Measurements from ENCODE around the gene SMARCD2.
"Not testable (repeated sequence)": the region's sequence is repeated elsewhere in the genome, so short reads cannot be mapped to it uniquely, and the experiment has no call there.

Gene SMARCD2

GRCh38 chr17:63816123-63816522 lies 26.4 kb downstream of the SMARCD2 start:
- in situ Hi-C loops (cut with MboI; ENCODE audit: low sequenced_read_pairs), result no loop called here

- in situ Hi-C loops (cut with MboI; ENCODE audit: low sequenced_read_pairs), result no loop called here
Observed at GRCh38 chr17:63809970-63810369, 32.5 kb downstream of the SMARCD2 start.

- in situ Hi-C loops (cut with MboI; ENCODE audit: low sequenced_read_pairs), result no loop called here
Observed at GRCh38 chr17:63805591-63805990, 36.9 kb downstream of the SMARCD2 start.

DNA sequence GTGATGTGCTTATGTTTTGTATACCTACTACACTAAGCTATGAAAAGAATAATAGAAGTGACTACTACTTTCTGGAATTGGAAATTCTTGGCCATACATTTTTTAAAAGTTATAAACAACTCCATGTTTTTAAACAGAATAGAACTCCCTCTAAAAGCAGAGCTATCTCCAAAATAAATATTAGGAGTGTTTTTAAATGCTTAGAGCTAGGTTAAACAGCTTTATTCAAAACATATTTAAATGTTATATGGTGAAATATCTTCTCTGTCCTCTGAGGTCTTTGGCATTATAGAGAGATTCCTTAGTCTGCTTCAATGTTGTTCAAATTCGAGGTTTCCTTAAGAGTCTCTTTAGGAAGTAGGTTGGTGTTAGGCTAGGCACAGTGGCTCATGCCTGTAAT lies 38.2 kb downstream of the SMARCD2 start:
- in situ Hi-C loops (cut with MboI; ENCODE audit: low sequenced_read_pairs), result no loop called here

- in situ Hi-C loops (cut with MboI; ENCODE audit: low sequenced_read_pairs), result no loop called here
Observed at GRCh38 chr17:63800783-63801182, 41.7 kb downstream of the SMARCD2 start.

DNA sequence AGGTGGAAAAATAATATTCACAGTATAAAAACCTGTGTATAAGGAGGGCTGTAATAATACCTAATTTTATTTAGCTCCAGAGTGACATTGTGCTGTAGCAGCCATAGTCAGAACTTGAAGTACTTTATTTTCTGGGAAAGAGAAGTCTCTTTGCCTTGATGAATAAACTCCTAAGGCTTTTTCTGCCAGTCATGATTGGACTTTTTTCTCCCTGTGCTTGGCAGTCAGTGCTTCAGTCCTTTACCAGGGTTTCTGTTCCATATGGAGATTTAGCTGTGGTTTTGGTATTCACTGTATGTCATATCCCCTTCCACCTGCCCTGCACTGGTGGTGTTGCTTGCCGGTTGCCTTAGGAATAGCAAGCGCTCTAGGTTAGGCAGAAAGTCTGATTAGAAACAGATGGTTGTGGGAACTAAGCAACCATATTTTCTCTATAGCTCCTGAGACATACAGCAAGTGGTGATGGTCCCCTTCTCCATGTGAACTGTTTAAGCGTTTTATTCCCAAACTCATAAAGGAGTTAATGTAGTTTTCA lies 43.8 kb downstream of the SMARCD2 start:
- in situ Hi-C loops (cut with MboI; ENCODE audit: low sequenced_read_pairs), result no loop called here

- in situ Hi-C loops (cut with MboI; ENCODE audit: low sequenced_read_pairs), result not testable (repeated sequence)
Observed at GRCh38 chr17:63796375-63796774, 46.1 kb downstream of the SMARCD2 start.

GRCh38 chr17:63792055-63792729 lies 50.3 kb downstream of the SMARCD2 start:
- in situ Hi-C loops (cut with MboI; ENCODE audit: low sequenced_read_pairs), result no loop called here

- in situ Hi-C loops (cut with MboI; ENCODE audit: low sequenced_read_pairs), result no loop called here
Observed at GRCh38 chr17:63790057-63790456, 52.4 kb downstream of the SMARCD2 start.

DNA sequence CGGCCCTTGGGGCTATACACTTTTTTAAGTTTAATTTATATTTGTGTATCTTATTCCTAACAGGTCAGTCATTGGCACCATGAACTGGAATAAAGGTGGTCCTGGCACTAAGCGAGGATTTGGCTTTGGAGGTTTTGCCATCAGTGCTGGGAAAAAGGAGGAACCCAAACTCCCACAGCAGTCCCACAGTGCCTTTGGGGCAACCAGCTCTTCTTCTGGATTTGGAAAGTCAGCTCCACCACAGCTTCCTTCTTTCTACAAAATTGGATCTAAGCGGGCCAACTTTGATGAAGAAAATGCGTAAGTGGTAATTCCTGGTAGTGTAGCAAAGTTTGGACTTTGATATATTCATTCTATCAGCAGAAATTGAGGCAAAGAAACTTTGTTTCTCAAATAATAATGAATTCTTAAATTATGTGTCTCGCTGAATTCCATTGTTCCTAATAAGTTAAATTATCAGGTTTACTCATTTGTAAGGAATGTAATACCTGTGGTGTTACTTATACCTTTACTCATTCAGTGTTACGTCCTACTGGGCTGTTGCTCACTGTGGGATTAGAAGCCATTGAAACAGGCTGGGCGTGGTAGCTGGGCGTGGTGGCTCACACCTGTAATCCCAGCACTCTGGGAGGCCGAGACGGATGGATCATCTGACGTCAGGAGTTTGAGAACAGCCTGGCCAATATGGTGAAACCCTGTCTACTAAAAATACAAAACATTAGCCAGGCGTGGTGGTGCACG lies 55.3 kb downstream of the SMARCD2 start:
- in situ Hi-C loops (cut with MboI; ENCODE audit: low sequenced_read_pairs), result no loop called here

- in situ Hi-C loops (cut with MboI; ENCODE audit: low sequenced_read_pairs), result no loop called here
Observed at GRCh38 chr17:63786117-63786516, 56.4 kb downstream of the SMARCD2 start.

DNA sequence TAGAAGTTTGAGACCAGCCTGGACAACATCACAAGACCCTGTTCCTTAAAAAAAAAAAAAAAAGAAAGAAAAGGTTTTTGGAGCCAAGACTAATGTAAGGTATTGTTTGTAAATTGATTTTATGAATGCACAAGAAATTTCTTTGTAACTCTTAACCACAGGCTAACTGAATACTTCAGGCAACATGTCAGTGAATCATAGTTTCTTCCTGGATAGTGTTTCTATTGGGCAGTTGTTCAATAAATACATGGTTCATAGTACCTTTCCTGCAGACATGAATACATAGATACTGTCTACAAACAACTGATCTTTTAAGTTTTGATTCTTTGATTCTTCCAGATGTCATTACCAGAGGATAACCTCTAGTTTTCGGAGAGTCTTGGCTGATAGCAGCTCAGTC lies 56.9 kb downstream of the SMARCD2 start:
- in situ Hi-C loops (cut with MboI; ENCODE audit: low sequenced_read_pairs), result no loop called here

DNA sequence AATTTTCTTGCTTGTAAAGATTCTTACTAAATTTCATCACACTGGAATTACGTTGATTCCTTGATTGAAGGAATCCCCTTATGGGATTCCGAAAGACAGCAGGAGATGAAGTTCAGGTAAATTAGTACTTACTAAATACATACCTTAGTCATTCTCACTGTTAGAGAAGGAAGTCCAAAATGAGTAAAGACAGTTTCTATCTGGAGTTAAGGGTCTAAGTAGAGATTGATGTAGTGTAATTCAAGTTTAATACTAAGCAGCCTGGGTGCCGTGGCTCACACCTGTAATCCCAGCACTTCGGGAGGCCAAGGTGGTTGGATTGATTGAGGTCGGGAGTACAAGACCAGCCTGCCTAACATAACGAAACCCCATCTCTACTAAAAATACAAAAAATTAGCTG lies 59.0 kb downstream of the SMARCD2 start:
- in situ Hi-C loops (cut with MboI; ENCODE audit: low sequenced_read_pairs), result no loop called here

Measured in HL-60/S4 treated with phorbol 12-myristate 13-acetate at 8.2 ng/mL for 4 days and 3 days (cell line).